HCT116 (cell line): ENCODE results near the gene PGRMC2.

Experiments
- FOSL1 ChIP-seq: IDR thresholded peaks from 2 replicates; pipeline ENCODE4 v1.6.1; 2012; ENCODE audit warnings: low read depth
- MAX ChIP-seq: IDR thresholded peaks from 2 replicates; pipeline ENCODE4 v1.6.1; 2012
- YY1 ChIP-seq: IDR thresholded peaks from 2 replicates; pipeline ENCODE4 v1.6.1; 2011; ENCODE audit warnings: low read length, low read depth, moderate library complexity, mild to moderate bottlenecking; ENCODE audit not compliant: insufficient replicate concordance; ENCODE audit errors: extremely low read depth
- TF ChIP-seq, protein P1 (sequence below), 3 experiments: fragments of 200-600 bp in 1 of 3; sonication (generic) in 1 of 3; IDR thresholded peaks in 2 of 3; conservative IDR thresholded peaks in 1 of 3; 2 replicates each; pipeline ENCODE4 v1.5.1; 2012 to 2017; ENCODE audit warnings: low read depth in 2 of 3, low read length in 2 of 3, antibody characterized with exemption in 1 of 3, borderline replicate concordance in 1 of 3, control low read depth in 1 of 3, mild to moderate bottlenecking in 1 of 3, mixed read lengths in 1 of 3, mixed run types in 1 of 3, moderate library complexity in 1 of 3; ENCODE audit not compliant: insufficient read depth in 1 of 3

- TF ChIP-seq FOSL1 (no peak), YY1 (no peak), MAX (no peak)
- TF ChIP-seq, protein P1, sequence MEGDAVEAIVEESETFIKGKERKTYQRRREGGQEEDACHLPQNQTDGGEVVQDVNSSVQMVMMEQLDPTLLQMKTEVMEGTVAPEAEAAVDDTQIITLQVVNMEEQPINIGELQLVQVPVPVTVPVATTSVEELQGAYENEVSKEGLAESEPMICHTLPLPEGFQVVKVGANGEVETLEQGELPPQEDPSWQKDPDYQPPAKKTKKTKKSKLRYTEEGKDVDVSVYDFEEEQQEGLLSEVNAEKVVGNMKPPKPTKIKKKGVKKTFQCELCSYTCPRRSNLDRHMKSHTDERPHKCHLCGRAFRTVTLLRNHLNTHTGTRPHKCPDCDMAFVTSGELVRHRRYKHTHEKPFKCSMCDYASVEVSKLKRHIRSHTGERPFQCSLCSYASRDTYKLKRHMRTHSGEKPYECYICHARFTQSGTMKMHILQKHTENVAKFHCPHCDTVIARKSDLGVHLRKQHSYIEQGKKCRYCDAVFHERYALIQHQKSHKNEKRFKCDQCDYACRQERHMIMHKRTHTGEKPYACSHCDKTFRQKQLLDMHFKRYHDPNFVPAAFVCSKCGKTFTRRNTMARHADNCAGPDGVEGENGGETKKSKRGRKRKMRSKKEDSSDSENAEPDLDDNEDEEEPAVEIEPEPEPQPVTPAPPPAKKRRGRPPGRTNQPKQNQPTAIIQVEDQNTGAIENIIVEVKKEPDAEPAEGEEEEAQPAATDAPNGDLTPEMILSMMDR (IDR thresholded peaks at IDR 0.05 in 2 of 3, conservative IDR thresholded peaks at IDR 0.05 in 1 of 3; ENCODE audit: borderline replicate concordance in 1 of 3, insufficient read depth in 1 of 3, low read depth in 2 of 3, low read length in 2 of 3), result no peak
These were observed 3.5 kb upstream of the PGRMC2 start for GRCh38 chr4:128291096-128291495.
